HG03457 (cell line): Measurements from ENCODE around the gene DCTPP1.

Experiments
- ATAC-seq: cut with Tn5 transposase; IDR thresholded peaks from one replicate; pipeline ENCODE4 v1.9.1; 2021; ENCODE audit warnings: moderate number of reproducible peaks; ENCODE audit not compliant: unreplicated experiment

The DCTPP1 gene

DNA sequence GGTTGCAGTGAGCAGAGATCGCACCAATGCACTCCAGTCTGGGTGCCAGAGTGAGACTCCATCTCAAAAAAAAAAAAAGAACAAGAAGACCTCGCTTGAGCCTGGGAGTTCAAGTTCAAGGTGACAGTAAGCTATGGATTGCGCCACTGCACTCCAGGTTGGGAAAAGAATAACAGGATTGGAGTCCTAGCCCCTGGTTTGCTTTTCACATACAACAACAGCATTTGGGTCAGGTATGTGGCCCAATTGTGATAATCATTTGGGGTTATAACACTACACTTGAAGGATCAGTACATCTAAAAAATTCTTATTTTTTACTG, 19.2 kb upstream of the DCTPP1 start:
- no peak for ATAC-seq

DNA sequence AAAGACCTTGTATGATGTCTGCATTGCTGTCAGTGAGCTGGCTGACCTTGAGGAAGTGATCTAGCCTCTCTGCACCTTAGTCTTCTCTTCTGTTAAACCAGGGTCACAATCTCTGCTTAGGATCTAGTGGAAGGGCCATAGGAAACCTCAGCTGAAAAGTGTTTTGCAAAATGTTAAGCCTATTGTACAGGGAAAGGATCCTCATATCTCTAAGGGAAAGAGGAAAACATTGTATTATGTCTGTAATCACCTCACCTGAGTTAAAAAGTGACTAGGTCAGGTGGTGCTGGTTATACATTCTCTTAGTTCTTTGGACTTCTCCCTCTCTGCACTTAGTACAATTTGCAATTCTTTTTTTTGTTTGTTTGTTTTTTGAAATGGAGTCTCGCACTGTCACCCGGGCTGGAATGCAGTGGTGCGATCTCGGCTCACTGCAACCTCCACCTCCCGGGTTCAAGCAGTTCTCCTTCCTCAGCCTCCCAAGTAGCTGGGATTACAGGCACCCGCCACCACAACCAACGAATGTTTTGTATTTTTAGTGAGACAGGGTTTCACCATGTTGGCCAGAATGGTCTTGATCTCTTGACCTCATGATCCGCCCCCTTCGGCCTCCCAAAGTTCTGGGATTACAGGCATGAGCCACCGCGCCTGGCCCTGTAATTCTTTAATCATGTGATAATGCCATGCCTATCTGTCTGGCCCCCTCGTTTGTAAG, 17.8 kb upstream of the DCTPP1 start:
- no peak for ATAC-seq

DNA sequence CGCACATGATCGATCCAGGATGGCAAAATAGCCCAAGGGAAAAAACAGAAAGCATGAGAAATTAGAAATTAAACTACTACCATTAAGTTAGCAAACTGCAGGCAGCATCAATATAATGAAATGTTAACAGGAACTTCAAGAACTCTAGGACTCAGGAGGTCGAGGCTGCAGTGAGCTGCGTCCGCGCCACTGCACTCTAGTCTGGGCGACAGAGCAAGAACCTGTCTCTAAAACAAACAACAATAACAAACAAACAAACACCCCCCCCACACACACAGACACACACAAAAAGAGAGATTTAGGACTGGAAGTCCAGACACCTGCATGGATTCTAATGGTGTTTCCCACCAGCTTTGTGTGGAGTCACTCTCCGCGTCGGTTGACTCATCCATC, 16.4 kb upstream of the DCTPP1 start:
- no peak for ATAC-seq

DNA sequence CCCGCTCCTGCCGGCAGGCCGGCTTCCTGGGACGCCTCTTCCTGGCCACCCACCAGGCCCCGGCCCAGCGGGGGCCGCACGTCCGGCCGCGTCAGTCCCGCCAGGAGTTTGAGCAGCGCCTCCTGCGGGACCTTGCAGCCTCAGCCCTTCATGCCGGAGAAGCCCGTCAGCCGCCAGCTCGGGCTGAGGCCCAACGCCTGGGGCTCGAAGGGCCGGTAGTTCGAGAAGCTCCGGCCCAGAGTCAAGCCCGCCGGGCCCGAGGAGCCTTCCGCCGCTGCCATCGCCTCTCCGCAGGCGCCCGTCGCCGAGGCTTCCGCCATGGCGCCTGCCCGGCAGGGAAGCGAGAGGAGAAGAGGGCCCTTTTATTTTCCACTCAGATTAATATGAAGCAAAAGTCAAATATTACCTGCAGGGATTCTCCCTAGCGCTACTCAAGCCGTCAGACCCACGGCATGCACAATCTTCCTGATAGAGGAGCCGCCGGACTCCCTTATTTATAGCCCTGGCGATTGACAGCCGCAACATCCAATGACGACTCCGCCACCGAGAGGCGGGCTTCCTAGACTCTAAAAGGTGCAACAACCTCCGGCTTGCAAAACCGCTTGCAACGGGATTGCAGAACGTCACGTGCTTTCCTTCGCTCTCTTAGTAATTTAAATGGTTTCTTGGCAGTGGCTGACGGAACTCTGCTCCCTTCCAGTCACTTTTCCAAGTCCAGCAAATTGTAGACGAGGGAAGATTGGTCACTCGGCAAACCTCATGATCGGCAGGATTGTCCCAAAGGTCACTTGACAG, 15.8 kb upstream of the DCTPP1 start, which contains the start of gene SEPHS2:
TSS of gene SEPHS2 (minus strand) at position 467 of the 795 bp plus-strand sequence. CDS start at position 320, 147 bp downstream.
- no peak for ATAC-seq

DNA sequence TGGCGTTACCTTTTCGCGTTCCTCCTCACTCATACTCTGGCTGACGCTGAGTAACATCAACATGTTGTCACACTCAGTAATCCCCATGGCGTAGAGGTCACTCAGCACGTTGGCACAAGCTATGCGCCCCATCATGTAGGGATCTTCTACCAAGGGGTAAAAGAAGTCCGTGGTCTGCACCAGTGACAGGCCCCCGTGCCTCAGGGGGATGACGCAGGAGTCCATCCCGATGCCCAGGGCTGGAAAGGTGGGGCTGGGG, 15.2 kb upstream of the DCTPP1 start:
- no peak for ATAC-seq

GRCh38 chr16:30444231-30445148, 14.7 kb upstream of the DCTPP1 start:
- ATAC-seq, result no peak

DNA sequence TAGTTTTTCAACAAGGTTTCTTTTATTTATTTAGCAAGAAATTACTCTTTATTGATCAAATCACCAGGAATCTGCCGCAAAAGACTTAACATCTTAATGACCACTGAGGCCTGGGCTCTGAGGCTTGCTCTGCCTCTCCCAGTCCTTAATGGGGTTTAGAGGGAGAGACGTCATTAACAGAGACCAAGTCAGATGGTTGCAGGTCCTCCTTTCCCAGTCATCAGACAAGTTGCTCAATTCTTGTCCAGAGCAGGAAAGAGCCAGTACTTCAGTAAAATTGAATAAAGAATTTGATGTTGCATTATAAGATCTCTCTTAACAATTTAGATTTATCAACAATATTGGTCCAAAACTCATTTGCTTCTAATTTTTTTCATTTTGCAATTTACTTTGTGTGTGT, 13.8 kb upstream of the DCTPP1 start:
- ATAC-seq, result no peak

GRCh38 chr16:30439720-30440348, 10.0 kb upstream of the DCTPP1 start:
- no peak for ATAC-seq

DNA sequence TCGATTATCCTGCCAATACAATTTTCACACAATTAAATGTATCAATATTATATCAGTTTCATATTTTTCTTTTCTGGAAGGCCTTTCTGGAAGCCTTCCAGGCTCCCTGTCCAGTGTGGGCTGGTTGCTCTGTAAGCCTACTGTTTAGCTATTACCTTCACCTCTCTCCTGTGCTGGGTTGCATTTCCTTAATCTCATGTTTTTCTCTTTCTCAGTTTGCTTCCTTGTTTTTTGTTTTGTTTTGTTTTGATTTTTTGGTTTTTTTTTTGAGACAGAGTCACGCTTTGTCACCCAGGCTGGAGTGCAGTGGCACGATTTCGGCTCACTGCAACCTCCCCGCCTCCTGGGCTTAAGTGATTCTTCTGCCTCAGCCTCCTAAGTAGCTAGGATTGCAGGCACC, 9.0 kb upstream of the DCTPP1 start:
- ATAC-seq, result no peak

DNA sequence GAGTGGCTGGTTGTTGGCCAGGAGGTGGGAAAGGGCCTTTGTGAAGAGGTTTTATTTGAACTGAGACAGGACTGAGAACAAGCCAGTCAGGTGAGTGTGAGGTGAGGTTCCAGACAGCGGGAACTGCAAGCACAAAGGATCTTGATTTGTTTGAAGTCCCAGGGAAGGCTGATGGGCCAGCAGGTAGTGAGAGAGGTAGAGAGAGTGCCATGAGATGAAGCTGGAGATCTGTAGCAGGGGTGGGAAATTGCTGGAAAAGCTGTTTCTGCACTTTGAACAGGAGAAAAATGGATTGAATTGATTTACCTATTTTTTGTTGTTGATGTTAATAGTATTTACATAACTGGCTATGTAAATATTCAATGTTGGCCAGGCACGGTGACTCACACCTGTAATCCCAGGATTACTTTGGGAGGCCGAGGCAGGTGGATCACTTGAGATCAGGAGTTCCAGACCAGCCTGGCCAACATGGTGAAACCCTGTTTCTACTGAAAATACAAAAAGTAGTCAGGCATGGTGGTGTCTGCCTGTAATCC, 7.7 kb upstream of the DCTPP1 start:
- no peak for ATAC-seq

DNA sequence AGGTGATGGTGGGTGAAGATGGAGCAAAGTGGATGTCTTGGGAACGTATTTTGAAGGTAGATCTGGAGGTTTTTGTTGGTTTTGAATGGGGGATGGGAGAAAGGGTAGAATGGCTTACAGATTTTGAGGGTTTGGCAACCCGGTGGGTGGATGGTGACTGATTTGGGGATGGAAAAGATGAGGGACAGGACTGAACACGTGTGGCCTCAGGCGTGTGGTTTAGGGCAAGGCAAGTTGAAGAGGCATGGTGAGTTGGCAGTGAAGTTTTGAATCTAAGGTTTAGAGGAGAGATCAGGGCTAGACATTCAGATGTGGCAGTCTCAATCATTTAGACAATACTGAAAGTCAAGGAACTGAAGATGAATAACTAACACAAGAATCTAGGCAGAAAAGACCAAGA, 5.0 kb upstream of the DCTPP1 start:
- ATAC-seq, result no peak

GRCh38 chr16:30430428-30430970, 669 bp upstream of the DCTPP1 start:
- peak; percentile 18 for ATAC-seq

DNA sequence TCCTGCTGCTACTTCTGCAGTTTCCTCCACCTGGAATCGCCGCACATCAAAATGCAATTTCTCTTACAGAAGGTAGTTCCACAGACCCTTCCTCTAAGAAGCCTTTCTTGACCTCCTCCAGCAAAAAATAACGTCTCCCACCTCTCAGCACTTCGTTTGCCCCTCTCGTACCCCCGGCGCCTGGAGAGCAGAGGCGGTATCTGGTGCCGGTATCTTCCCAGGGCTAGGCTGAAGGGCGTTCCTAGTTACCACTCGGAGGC, 482 bp downstream of the DCTPP1 start:
- no peak for ATAC-seq

DNA sequence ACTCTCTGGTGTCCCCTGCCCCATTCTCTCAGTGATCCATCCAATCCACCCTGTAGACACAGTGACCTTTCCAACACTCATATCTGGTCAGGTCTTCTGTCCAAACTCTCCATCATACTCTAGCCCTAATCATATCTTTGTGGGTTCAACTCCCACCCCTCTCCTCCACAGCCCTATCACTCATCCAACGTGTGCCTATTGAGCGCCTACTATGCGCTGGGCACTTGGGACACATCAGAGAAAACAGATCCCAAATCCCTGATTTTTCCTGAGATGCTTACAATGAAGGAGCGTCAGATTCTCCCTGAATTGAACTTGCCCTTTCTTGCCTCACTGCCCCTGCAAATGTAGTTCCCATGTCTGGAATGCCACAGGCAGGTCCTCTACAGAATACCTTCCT, 1.8 kb downstream of the DCTPP1 start:
- no peak for ATAC-seq

DNA sequence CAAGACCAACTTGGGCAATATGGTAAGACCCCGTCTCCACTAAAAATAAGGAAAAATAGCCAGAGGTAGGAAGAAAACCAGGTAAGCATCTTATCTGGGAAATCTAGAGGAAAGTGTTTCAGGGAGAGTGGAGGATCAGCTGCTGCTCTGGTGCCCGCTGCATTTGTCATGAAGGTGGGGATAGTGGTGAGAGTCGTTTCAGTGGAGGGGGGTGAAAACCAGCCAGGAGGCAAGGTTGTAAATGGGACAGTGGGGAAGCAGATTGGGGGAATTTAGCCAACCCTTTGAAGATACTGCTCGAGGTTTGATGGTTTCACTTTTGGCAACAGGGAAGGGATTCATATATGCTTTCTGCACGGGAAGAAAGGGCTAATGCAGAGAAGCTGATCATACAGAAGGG, 8.8 kb downstream of the DCTPP1 start:
- no peak for ATAC-seq

DNA sequence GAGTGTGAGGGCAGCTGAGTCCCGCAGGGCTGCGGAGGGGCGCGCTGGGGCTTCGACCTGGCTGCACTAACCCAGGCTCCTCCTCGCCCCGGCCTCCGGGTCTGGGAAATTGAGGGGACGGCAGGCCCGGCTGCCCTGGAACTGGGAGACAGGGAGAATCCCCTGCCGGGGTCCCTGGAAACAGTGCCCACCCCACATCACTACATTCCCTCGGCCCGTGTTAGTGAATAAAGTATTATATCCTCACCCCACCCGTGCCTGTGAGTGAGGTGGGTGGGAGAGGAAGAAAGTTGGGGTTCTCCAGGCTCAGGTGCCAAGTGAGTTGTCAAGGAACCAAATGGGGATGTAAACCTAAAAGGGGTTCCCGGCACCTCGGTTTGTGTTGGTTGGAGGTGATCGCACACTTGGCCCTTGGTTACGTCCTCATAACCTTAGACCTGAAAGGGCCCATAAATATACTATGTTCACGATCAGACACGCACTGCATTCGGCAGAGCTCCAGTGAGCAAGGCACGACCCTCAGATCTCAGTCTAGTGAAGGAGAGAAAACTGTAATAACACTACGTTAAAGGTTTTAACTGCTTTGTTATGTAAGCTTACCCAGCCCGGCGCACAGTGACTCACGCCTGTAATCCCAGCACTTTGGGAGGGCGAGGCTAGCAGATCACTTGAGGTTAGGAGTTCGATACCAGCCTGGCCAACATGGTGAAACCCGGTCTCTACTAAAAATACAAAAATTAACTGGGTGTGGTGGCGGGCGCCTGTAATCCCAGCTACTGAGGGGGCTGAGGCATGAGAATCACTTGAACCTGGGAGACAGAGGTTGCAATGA, 11.3 kb downstream of the DCTPP1 start:
- no peak for ATAC-seq

- ATAC-seq, result peak; percentile 63
These were observed 12.1 kb downstream of the DCTPP1 start for GRCh38 chr16:30417529-30418349.

DNA sequence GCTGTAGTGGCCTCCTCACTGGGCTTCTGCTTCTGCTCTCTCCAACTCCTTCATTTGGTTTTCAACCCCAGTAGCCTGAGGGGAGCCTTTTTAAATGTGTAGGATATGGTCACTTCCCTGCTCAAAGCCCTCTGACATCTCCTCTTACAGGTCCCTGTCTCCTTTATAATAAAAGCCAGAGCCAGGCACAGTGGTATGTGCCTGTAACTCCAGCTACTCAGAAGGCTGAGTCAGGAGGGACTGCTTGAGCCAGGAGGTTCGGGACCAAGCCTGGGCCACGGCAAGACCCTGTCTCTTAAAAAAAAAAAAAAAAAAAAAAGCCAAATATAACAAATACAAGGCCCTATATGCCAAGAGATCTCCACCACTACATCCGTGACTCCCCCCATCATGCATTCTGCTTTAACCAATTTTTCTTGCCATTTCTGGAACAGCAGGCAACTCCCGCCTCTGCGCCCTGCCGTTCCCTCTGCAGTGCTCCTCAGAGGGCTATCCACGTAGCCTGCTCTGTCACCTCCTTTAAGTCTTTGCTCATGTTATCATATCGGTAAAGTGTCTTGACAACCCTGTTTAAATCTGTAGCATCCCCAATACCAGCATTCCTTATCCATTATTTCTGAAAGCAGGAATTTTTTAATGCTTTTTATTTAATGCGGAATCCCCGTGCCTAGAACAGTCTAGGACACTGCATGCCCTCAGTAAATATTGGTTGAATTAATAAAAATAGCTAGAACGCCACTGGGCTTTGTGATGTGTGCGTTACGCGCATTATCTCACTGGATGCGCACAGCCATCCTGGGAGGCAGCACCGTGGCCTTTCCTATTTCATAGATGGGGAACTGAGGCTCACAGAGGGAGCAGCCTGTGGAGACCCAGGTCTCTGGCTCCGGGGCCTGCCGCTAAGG, 13.0 kb downstream of the DCTPP1 start:
- ATAC-seq, result no peak
